Spleen (tissue), 7 donors: ENCODE measurements around the gene SLIT3.

Experiments
- CTCF ChIP-seq, 11 experiments: fragments of 200-600 bp in 7 of 11; fragments of 450-650 bp in 4 of 11; sonication (generic) in 4 of 11; IDR thresholded peaks in 8 of 11; conservative IDR thresholded peaks in 3 of 11; 1 replicate in 7 of 11; 2 replicates in 4 of 11; pipeline versions ENCODE4 v1.4.0 to v1.8.0; 2016 to 2021; ENCODE audit warnings: antibody characterized with exemption in 11 of 11, inconsistent platforms in 4 of 11, mild to moderate bottlenecking in 1 of 11
- POLR2A ChIP-seq, 3 donors: fragments of 450-650 bp; IDR thresholded peaks; one replicate each; pipeline ENCODE4 v1.5.1; 2017; ENCODE audit warnings: antibody characterized with exemption in 3 of 3, mild to moderate bottlenecking in 1 of 3
- POLR2AphosphoS5 ChIP-seq, 3 donors: sonication (generic); formaldehyde crosslinking; IDR thresholded peaks; one replicate each; pipeline ENCODE4 v1.5.1; 2017; ENCODE audit warnings: antibody characterized with exemption in 3 of 3
- donor health status: DM: no; HTN: no; CAD: no; lungs with moderate emphysema.
- donor health status: DM: no; HTN: no; CAD: no.
- donor health status: DM: no; HTN: no; CAD: no.

- TF ChIP-seq CTCF (IDR thresholded peaks at IDR 0.05 in 8 of 11, conservative IDR thresholded peaks at IDR 0.05 in 3 of 11) (no peak), POLR2AphosphoS5 (IDR thresholded peaks at IDR 0.05) (no peak), POLR2A (IDR thresholded peaks at IDR 0.05) (no peak)
These were observed 296.4 kb downstream of the SLIT3 start for GRCh38 chr5:169004551-169004950.
